Panc1 (cell line): ENCODE measurements around the gene MACROH2A1.

Source experiments
- SIN3A ChIP-seq: IDR thresholded peaks from 2 replicates; pipeline ENCODE4 v1.6.1; 2012; ENCODE audit warnings: low read depth, mild to moderate bottlenecking, low read length, moderate library complexity, borderline replicate concordance; ENCODE audit not compliant: insufficient read depth
- TF ChIP-seq, protein P1 (sequence below): fragments of 450-650 bp; IDR thresholded peaks from 2 replicates; pipeline ENCODE4 v1.5.1; 2017; ENCODE audit warnings: mild to moderate bottlenecking
- TF ChIP-seq, protein P2 (sequence below), 2 experiments: IDR thresholded peaks; 2 replicates each; pipeline ENCODE4 v1.6.1; 2011 to 2012; ENCODE audit warnings: low read depth in 2 of 2, control low read depth in 1 of 2, low read length in 1 of 2, mild to moderate bottlenecking in 1 of 2, moderate library complexity in 1 of 2; ENCODE audit not compliant: insufficient read depth in 1 of 2

DNA sequence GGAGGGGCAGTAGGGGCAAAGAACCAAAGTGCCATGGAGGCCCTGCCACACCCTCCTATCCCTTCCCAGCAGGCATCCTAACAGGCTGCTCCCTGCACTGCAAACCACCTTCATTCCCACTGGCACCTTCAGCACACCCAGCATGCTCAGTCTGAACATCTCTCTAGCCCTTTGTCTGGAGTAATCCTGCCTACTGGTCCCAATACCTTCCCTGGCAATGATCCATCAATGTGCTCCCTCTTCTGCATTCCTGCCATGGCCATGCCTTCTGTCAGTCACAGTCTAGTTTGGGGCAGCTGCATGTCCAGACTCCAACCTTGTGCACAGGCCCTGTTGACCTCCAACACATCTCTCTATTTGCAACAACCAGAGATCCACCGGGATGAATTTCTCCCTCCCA is 4.9 kb downstream of the MACROH2A1 start:
- TF ChIP-seq, protein P1, sequence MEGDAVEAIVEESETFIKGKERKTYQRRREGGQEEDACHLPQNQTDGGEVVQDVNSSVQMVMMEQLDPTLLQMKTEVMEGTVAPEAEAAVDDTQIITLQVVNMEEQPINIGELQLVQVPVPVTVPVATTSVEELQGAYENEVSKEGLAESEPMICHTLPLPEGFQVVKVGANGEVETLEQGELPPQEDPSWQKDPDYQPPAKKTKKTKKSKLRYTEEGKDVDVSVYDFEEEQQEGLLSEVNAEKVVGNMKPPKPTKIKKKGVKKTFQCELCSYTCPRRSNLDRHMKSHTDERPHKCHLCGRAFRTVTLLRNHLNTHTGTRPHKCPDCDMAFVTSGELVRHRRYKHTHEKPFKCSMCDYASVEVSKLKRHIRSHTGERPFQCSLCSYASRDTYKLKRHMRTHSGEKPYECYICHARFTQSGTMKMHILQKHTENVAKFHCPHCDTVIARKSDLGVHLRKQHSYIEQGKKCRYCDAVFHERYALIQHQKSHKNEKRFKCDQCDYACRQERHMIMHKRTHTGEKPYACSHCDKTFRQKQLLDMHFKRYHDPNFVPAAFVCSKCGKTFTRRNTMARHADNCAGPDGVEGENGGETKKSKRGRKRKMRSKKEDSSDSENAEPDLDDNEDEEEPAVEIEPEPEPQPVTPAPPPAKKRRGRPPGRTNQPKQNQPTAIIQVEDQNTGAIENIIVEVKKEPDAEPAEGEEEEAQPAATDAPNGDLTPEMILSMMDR: no peak
- TF ChIP-seq SIN3A: no peak
- TF ChIP-seq, protein P2, sequence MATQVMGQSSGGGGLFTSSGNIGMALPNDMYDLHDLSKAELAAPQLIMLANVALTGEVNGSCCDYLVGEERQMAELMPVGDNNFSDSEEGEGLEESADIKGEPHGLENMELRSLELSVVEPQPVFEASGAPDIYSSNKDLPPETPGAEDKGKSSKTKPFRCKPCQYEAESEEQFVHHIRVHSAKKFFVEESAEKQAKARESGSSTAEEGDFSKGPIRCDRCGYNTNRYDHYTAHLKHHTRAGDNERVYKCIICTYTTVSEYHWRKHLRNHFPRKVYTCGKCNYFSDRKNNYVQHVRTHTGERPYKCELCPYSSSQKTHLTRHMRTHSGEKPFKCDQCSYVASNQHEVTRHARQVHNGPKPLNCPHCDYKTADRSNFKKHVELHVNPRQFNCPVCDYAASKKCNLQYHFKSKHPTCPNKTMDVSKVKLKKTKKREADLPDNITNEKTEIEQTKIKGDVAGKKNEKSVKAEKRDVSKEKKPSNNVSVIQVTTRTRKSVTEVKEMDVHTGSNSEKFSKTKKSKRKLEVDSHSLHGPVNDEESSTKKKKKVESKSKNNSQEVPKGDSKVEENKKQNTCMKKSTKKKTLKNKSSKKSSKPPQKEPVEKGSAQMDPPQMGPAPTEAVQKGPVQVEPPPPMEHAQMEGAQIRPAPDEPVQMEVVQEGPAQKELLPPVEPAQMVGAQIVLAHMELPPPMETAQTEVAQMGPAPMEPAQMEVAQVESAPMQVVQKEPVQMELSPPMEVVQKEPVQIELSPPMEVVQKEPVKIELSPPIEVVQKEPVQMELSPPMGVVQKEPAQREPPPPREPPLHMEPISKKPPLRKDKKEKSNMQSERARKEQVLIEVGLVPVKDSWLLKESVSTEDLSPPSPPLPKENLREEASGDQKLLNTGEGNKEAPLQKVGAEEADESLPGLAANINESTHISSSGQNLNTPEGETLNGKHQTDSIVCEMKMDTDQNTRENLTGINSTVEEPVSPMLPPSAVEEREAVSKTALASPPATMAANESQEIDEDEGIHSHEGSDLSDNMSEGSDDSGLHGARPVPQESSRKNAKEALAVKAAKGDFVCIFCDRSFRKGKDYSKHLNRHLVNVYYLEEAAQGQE (IDR thresholded peaks at IDR 0.05; ENCODE audit: insufficient read depth in 1 of 2, low read depth in 2 of 2, low read length in 1 of 2): no peak
